ENCODE measurements around the gene TMTC2. TPM values are rescaled to one million over a fixed set of nuclear protein-coding genes. Genes with fewer than 3 reads are reported as not detected.

TMTC2 gene
- total RNA-seq, 1 donor from 2014 or later, result 37.9 TPM

GRCh38 chr12:83142914-83143313 is 456.2 kb downstream of the TMTC2 start:
- no peak overlapping the region for H3K4me3 ChIP-seq
- no peaks in the 10 kb centered on the region for H3K27me3 ChIP-seq
- H3K9me3 ChIP-seq, result no peaks in the 10 kb centered on the region
- DNase-seq (no peak), ATAC-seq (no peak)
- intact Hi-C loops (cut with DNase I), result no loop called here
- no peaks in the 10 kb centered on the region for H3K4me1 ChIP-seq
- no peak for TF ChIP-seq CTCF (IDR thresholded peaks at IDR 0.05)
- no peak overlapping the region for H3K27ac ChIP-seq
- H3K36me3 ChIP-seq, result no peaks in the 10 kb centered on the region

- Histone ChIP-seq H3K4me1 (no peaks in the 10 kb centered on the region), H3K4me3 (no peak overlapping the region)
Observed at GRCh38 chr12:83143950-83144349, 457.2 kb downstream of the TMTC2 start.

GRCh38 chr12:83145325-83145840 is 458.7 kb downstream of the TMTC2 start:
- DNase-seq, result no peak
- Histone ChIP-seq H3K36me3 (no peaks in the 10 kb centered on the region), H3K4me1 (no peaks in the 10 kb centered on the region), H3K4me3 (no peak overlapping the region), H3K27me3 (no peaks in the 10 kb centered on the region), H3K27ac (no peak overlapping the region), H3K9me3 (no peaks in the 10 kb centered on the region)
- intact Hi-C loops (cut with DNase I), result no loop called here
- ATAC-seq, result no peak
- no peak for TF ChIP-seq CTCF (IDR thresholded peaks at IDR 0.05)

More at GRCh38 chr12:83143950-83144349, 457.2 kb downstream of the TMTC2 start:
- intact Hi-C loops (cut with DNase I), result no loop called here
- Histone ChIP-seq H3K9me3 (no peaks in the 10 kb centered on the region), H3K27ac (no peak overlapping the region), H3K27me3 (no peaks in the 10 kb centered on the region), H3K36me3 (no peaks in the 10 kb centered on the region)
- TF ChIP-seq CTCF (IDR thresholded peaks at IDR 0.05), result no peak
- ATAC-seq (no peak), DNase-seq (no peak)

GRCh38 chr12:83147341-83147740 is 460.6 kb downstream of the TMTC2 start:
- intact Hi-C loops (cut with DNase I), result no loop called here
- DNase-seq (no peak), ATAC-seq (no peak)
- Histone ChIP-seq H3K27me3 (no peaks in the 10 kb centered on the region), H3K4me1 (no peaks in the 10 kb centered on the region), H3K4me3 (no peak overlapping the region), H3K9me3 (no peaks in the 10 kb centered on the region), H3K36me3 (no peaks in the 10 kb centered on the region), H3K27ac (no peak overlapping the region)
- TF ChIP-seq CTCF (IDR thresholded peaks at IDR 0.05), result no peak

GRCh38 chr12:83149987-83150386 is 463.3 kb downstream of the TMTC2 start:
- TF ChIP-seq CTCF (IDR thresholded peaks at IDR 0.05), result no peak
- Histone ChIP-seq H3K9me3 (no peaks in the 10 kb centered on the region), H3K4me1 (no peaks in the 10 kb centered on the region), H3K36me3 (no peaks in the 10 kb centered on the region), H3K27me3 (no peaks in the 10 kb centered on the region), H3K27ac (no peak overlapping the region), H3K4me3 (no peak overlapping the region)
- ATAC-seq (no peak), DNase-seq (no peak)
- intact Hi-C loops (cut with DNase I), result no loop called here

Measured in upper lobe of right lung (tissue), 1 donor.